ENCODE results near the gene TAOK1. TPM values are rescaled to one million over a fixed set of nuclear protein-coding genes. Genes with fewer than 3 reads are reported as not detected.
A peak's percentile ranks its signal among the peaks of the same experiment; 100 is the strongest.

The TAOK1 gene
- total RNA-seq, 1 experiment from 2014 or later, result 64.3 TPM

DNA sequence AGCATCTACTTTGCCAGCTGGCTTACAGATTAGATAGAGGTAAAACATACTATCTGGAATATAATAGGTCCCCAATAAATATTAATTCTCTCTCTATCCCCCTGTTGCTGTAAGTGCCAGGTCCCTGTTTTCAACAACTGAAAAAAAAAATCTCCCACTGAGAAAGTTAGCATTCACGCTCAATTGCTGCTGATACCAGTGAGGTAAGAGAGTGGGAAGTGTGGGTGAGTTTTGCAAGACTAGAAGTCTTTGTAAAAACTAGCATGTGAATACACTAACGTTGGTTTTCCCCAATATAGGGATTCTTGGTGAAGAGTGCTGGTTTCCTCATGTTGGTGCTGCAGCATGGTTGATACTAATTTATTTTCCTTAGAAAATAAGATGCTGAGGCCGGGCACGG is 11.7 kb upstream of the TAOK1 start:
- DNase-seq (ENCODE audit: low spot score), result no peak

GRCh38 chr17:29379084-29379991 is 10.8 kb upstream of the TAOK1 start:
- DNase-seq (ENCODE audit: low spot score), result no peak

- no peak for DNase-seq (ENCODE audit: low spot score)
Measured at GRCh38 chr17:29383686-29384085, 6.5 kb upstream of the TAOK1 start.

DNA sequence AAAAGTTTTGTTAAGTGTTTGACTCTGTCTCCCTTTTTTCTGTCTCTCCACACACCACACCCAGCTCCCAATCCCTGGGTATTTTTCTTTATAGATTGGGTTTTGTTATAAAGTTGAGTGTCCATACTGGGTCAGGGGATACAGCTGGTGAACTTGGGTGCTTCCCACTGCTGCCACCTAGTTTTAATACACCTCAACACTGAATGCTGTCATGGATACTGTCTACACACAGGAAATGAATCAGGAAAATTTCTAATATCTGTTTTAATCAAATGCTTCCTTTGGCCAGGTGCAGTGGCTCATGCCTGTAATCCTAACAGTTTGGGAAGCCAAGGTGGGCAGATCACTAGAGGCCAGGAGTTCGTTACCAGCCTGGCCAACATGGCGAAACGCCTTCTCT is 5.3 kb upstream of the TAOK1 start:
- peak; percentile 30 for DNase-seq (ENCODE audit: low spot score)

- no peak for DNase-seq (ENCODE audit: low spot score)
Measured at GRCh38 chr17:29386760-29387159, 3.4 kb upstream of the TAOK1 start.

DNA sequence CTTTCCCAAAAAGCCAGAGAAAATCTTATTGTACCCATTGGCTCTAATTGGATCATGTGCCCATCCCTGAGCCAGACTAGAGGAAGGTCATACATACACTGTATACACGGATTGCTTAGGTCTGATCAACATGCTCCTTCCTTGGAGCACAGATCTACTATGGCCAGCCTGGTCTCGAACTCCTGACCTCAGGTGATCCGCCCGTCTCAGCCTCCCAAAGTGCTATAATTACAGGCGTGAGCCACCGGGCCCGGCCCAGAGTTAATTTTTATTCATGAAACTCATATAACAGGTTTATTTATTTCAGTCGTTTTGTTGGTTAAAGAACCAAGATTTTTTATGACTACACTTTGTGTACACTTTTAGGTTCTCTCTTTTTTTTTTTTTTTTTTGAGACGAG is 1.2 kb upstream of the TAOK1 start:
- no peak for DNase-seq (ENCODE audit: low spot score)

DNA sequence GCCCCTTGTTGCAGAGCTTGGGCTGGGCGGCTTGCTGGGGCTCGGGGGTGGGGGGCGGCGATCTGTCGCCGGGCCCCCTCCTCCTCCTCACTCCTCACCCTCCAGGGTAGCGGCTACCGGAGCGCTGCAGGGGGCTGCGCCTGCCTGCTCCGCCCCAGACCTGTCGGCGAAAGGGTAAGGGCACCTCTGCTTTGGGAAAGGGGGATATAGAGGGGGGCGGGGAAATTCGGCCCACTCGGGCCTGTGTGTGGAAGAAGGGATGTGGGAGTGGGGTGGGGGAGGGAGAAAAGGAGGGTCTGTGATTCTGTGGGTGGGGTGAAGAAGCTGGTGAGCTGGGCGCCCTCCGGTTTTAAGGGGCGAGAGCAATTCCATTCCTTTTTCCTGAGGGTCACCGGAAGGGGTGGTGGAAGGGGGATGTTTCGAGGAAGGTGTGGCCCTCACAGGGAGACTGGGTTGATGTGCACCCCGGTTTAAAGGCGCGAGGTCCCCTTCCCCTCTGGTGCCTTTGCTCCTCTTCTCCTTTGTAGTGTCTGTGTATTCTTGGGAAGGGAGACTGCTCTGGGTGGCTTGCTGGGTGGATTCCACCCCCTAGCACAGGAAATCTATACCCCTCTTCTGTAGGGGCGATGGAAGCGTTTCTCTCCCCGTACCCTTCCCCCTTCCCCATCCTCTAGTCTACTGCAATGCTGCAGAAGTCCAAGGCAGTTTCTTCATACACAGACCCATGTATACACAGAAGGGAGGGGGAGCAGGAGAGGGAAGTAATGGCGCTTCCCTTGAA is 878 bp downstream of the TAOK1 start:
- no peak for DNase-seq (ENCODE audit: low spot score)

DNA sequence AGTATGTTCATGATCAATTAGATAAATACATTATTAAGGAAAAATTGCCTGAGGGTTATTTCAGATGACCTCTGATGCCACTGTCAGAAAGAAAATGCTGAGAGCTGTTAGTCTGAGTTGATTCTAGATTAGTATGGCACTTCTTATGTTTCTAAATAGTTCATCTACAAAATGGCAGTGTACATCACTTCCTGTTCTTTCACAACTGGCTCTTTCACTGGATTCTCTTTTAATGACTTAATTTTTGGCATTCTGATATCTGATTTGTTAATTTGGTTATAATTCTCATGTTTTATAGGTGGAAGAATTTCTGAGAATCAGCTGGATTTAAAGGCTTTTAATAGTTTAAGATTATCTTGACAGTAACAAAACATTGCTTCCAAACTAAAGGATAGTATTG is 3.3 kb downstream of the TAOK1 start:
- DNase-seq (ENCODE audit: low spot score), result no peak

- DNase-seq (ENCODE audit: low spot score), result no peak
Measured at GRCh38 chr17:29394761-29395160, 4.6 kb downstream of the TAOK1 start.

DNA sequence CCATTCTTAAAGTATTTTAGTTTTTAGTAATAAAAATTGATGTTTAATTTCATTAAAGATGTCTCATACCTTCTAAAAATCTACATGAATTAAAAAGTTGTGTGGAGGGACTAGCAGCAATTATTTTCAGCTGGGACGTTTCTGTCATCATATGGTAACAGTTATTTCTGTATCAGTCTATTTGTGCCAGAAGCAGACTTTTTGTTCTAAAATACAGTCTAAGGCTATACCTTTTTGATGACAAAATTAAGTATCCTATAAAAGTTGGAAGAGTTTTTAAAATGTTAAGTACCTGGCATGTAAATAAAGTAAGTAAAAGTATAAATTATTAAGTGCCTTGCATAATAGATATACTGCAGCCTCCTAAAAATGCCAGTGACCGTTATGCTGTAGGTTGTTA is 5.9 kb downstream of the TAOK1 start:
- no peak for DNase-seq (ENCODE audit: low spot score)

DNA sequence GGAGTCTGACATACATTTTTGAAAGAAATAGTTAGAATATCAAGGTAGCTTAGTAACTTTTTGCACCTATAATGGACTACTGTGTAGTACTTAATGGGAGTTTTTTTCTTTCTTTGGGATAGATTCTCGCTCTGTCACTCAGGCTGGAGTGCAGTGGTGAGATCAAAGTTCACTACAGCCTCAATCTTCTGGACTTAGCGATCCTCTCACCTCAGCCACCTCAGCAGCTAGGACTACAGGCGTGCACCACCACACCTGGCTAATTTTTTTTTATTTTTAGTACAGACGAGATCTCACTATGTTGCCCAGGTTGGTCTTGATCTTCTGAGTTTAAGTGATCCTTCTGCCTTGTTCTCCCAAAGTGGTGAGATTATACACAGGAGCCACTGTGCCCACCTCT is 9.5 kb downstream of the TAOK1 start:
- DNase-seq (ENCODE audit: low spot score), result no peak

GRCh38 chr17:29400818-29401217 is 10.7 kb downstream of the TAOK1 start:
- DNase-seq (ENCODE audit: low spot score), result no peak

GRCh38 chr17:29401258-29401657 is 11.1 kb downstream of the TAOK1 start:
- DNase-seq (ENCODE audit: low spot score), result no peak

DNA sequence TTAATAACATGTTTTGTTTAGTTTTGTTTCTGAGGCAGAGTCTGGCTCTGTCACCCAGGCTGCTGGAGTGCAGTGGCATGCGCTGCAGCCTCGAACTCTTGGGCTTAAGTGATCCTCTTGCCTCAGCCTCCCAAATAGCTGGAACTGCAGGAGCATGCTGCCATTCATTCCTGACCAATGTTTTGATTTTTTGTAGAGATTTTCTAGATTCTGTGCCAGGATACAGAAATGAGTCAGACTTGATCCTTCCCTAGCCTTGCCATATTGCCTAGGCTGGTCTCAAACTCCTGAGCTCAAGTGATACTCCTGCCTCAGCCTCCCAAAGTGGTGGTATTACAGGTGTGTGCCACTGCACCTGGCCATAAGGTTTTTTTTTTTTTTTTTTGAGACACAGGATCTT is 17.7 kb downstream of the TAOK1 start:
- no peak for DNase-seq (ENCODE audit: low spot score)

- no peak for DNase-seq (ENCODE audit: low spot score)
Measured at GRCh38 chr17:29409963-29410362, 19.8 kb downstream of the TAOK1 start.

DNA sequence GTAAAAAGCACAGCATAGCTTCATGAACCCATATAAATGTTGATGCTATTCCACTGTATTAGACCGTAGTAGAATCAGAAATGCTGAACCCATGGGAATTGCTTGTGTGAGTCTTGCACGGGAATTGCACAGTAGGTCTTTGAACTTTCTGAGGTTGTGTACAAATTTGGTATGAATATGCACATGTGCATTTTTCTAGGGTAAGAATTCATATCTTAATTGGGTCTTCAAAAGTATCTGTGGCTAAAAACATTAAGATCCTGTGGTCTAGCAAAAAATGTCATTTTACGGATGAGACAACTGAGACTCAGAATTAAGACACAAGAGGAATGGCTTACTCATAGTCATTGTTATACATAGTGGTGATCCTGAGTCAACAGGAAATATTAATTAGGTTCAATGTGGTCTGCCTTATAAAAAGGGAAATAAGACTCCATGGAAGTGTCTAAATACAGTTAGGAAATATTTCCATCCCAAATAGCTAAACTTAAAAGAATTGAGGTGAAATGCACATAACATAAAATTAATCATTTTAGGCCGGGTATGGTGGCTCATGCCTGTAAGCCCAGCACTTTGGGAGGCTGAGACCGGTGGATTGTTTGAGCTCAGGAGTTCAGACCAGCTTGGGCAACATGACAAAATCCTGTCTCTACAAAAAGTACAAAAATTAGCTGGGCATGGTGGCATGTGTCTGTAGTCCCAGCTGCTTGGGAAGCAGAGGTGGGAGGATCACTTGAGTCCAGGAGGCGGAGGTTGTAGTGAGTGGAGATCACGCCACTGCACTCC is 22.8 kb downstream of the TAOK1 start:
- DNase-seq (ENCODE audit: low spot score), result peak; percentile 83

GRCh38 chr17:29420128-29420527 is 30.0 kb downstream of the TAOK1 start:
- no peak for DNase-seq (ENCODE audit: low spot score)

DNA sequence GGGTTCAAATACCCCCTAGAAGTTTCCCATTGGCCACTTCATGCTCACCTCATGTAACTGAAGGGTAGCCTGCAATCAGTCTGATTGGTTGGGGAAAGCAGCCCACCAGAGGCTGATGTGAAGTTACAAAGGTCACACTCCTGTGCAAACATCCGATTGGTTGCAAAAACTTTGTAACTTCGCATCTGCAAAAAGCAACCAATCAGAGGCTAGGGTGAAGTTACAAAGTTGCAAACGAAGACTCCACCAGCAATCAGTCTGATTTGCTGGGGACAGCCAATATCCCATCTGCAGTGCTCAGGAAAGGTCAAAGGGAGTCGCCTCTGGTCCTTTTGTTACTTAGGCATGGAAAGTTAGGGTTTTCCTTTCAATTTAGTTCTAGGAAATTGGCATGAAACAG is 40.1 kb downstream of the TAOK1 start:
- DNase-seq (ENCODE audit: low spot score), result no peak

GRCh38 chr17:29433541-29433940 is 43.4 kb downstream of the TAOK1 start:
- DNase-seq (ENCODE audit: low spot score), result no peak

- no peak for DNase-seq (ENCODE audit: low spot score)
Measured at GRCh38 chr17:29434550-29434949, 44.4 kb downstream of the TAOK1 start.

DNA sequence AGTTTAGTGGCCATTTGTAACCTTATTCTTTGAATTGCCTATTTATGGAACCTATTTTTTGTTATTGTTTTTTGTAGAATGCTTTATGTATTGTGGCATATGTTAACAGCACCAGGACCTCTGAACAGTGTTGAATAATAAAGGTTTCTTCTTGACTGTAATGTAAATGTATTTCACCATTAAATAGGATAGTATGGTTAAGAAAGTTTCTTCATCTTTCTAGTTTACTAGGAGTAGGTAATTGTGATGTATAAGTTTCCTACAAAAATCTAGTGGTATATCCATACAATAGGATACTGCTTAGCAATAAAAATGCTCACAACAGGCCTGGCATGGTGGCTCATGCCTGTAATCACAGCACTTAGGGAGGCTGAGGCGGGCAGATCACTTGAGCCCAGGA is 52.3 kb downstream of the TAOK1 start:
- no peak for DNase-seq (ENCODE audit: low spot score)

DNA sequence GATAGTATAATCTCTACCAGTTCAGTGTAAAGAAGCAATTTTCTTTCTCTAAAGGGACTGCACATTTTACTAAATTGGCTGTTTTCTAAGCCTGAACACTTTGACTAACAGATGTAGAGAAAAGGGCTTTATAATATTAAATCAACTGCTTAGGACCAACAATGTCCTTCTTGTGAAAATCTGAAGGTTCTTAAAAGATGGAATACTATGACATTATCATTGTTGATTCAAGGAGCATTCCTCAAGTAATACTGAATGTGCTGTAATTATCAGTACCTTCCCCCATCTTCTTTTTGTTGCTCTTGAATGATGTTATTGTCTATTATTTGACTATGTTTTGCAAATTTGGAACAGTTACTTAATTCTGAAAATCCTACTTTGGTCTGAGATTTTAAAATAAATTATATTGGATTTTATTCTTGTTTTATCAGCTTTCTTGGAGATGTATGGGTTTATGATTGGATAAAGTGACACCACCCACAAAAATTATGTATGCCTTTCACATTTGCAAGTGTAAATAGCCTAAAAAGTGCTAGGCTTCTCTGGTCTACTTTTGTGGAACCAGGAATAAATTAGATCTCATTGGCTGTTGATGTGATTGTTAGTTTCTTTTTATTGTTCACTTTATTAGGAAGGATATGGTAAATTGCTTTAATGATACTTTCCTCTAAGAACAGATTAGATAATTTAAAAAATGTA is 53.0 kb downstream of the TAOK1 start:
- no peak for DNase-seq (ENCODE audit: low spot score)

All from A172 (cell line).